ENCODE results near the gene IQSEC1. TPM values are rescaled to one million over a fixed set of nuclear protein-coding genes. Genes with fewer than 3 reads are reported as not detected.

IQSEC1 gene
- total and polyA plus RNA-seq, 9 of the 15 experiments (the other 6 are each of a cell fraction or from before 2014, with no cell fraction given) = 0.56 to 39.0 (median 6.8) TPM

GRCh38 chr3:12984023-12984823 is 89.0 kb downstream of the IQSEC1 start (continued):
- peak; percentile 38 for TF ChIP-seq ZBTB33 (CRISPR knock-in tag; IDR thresholded peaks at IDR 0.05)
- no peak for TF ChIP-seq RBM25 (IDR thresholded peaks at IDR 0.05; ENCODE audit: low read depth, low read length, severe bottlenecking)
- peak; percentile 89 to 96 for TF ChIP-seq RAD21 (CRISPR knock-in tag; conservative IDR thresholded peaks at IDR 0.05 in 1 of 2, IDR thresholded peaks at IDR 0.05 in 1 of 2)
- TF ChIP-seq SAFB (IDR thresholded peaks at IDR 0.05; ENCODE audit: borderline replicate concordance, low read depth, low read length) = no peak
- no peak for TF ChIP-seq RREB1 (CRISPR knock-in tag; IDR thresholded peaks at IDR 0.05)
- no peak for TF ChIP-seq MXD1 (CRISPR knock-in tag; IDR thresholded peaks at IDR 0.05; ENCODE audit: borderline replicate concordance, poor library complexity, severe bottlenecking)
- 0 out of 4 replicates have a peak, but pooled peaks of 1 of the 2 experiments have one; percentile 30 for TF ChIP-seq ZMIZ1 (IDR thresholded peaks at IDR 0.05; ENCODE audit: low read depth in 2 of 2, low read length in 2 of 2)
